ENCODE data around the gene SBF2. TPM values are rescaled to one million over a fixed set of nuclear protein-coding genes. Genes with fewer than 3 reads are reported as not detected.

The SBF2 gene
- total and polyA plus RNA-seq, 8 donors = 25.7 to 62.6 (median 57.0) TPM

DNA sequence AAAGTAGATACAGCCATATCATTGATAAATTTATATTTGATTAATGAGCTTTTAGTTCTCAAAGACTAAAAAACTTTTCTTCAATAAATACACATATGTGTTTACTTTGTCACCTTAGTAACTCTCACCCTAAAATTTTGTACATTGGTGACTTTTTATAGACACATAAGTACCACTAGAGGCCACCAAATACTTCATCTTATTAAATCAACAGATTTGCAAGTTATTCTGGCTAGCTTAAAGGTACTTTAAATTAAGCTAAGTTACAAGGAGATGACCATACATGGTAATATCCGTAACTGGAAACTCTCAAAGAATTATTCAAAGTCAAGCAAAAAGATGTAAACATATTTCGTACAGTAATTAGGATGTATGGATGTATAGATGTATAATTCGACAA is 112.2 kb downstream of the SBF2 start:
- peak in 1 of 4 donors; percentile 16 for DNase-seq
- TF ChIP-seq, protein P1, sequence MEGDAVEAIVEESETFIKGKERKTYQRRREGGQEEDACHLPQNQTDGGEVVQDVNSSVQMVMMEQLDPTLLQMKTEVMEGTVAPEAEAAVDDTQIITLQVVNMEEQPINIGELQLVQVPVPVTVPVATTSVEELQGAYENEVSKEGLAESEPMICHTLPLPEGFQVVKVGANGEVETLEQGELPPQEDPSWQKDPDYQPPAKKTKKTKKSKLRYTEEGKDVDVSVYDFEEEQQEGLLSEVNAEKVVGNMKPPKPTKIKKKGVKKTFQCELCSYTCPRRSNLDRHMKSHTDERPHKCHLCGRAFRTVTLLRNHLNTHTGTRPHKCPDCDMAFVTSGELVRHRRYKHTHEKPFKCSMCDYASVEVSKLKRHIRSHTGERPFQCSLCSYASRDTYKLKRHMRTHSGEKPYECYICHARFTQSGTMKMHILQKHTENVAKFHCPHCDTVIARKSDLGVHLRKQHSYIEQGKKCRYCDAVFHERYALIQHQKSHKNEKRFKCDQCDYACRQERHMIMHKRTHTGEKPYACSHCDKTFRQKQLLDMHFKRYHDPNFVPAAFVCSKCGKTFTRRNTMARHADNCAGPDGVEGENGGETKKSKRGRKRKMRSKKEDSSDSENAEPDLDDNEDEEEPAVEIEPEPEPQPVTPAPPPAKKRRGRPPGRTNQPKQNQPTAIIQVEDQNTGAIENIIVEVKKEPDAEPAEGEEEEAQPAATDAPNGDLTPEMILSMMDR (IDR thresholded peaks at IDR 0.05) = peak in 1 of 2 donors; percentile 13
- no peaks in the 10 kb centered on the region for H3K9me3 ChIP-seq
- H3K27me3 ChIP-seq = no peaks in the 10 kb centered on the region
- ATAC-seq = peak; percentile 52
- intact Hi-C loops (cut with DNase I) = no loop called here
- H3K4me3 ChIP-seq = no peak overlapping the region
- H3K36me3 ChIP-seq = no peaks in the 10 kb centered on the region
- H3K4me1 ChIP-seq = no peaks in the 10 kb centered on the region
- no peak overlapping the region for H3K27ac ChIP-seq

DNA sequence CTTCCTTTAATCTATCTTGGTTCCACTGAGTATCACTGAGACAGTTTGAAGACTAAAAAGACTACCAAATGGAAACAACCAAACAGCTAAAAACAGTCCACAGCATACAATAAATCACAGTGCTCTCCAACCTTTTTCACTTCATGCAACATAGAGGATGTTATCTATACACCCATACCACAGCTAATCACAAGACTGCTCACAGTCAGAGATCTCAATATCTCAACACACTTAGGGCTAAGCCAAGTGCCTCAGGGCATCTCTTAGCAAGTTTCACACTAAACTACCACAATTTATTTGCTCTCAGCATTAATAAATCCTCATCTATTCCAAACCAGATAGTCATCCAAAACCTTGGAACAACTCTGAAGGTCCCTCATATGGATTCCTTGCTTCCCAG is 129.4 kb downstream of the SBF2 start:
- DNase-seq = no peak
- H3K27me3 ChIP-seq = no peaks in the 10 kb centered on the region
- no peaks in the 10 kb centered on the region for H3K36me3 ChIP-seq
- intact Hi-C loops (cut with DNase I) = no loop called here
- TF ChIP-seq, protein P1 (IDR thresholded peaks at IDR 0.05) = no peak
- H3K9me3 ChIP-seq = no peaks in the 10 kb centered on the region
- H3K4me1 ChIP-seq = peaks cover 0 to 5% of the 10 kb centered on the region in 2 donors
- H3K27ac ChIP-seq = no peak overlapping the region
- no peak for ATAC-seq
- no peak overlapping the region for H3K4me3 ChIP-seq

DNA sequence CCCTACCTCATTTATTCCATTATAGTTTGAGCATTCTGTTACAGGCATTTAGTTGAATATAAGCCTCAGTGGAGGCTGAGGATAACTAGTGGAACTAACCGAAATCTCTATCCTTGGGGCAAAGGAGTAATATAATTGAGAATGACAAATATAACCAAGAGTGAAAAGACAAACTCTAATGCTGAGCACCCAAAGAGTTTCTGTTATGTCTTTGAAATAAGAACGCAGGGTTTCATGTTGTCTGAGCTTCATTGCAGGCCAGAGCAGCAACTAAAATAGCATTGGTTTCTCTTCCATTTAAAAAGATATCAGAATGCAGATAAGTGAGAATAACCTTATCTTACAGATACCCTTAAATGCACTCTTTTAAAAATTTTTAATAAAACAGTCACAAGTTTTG is 131.8 kb downstream of the SBF2 start:
- Histone ChIP-seq H3K27me3 (no peaks in the 10 kb centered on the region), H3K27ac (no peak overlapping the region), H3K9me3 (peaks cover 0 to 12% of the 10 kb centered on the region in 2 donors), H3K36me3 (no peaks in the 10 kb centered on the region), H3K4me3 (no peak overlapping the region), H3K4me1 (peaks cover 0 to 5% of the 10 kb centered on the region in 2 donors)
- ATAC-seq (no peak), DNase-seq (no peak)
- intact Hi-C loops (cut with DNase I) = no loop called here
- TF ChIP-seq, protein P1 (IDR thresholded peaks at IDR 0.05) = no peak

DNA sequence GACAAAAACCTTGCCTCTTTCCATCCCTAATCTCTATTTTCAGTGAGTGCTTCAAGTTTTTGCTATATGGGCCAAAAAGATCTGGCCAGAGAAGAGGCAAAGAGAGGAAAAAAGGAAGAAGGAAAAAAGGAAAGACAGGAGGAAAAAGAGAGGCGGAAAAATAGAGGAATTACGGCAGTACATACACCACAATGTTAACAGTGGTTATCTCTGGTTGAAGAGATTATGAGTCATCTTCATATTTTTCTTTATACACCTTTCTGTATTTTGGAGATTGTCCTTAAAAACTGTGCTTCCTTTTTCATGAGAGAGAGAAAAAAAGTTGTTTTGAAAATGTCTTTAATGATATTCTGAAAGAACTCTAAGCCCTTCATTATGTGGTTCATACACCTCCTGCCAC is 133.7 kb downstream of the SBF2 start:
- H3K9me3 ChIP-seq = peaks cover 0 to 13% of the 10 kb centered on the region in 2 donors
- no peaks in the 10 kb centered on the region for H3K27me3 ChIP-seq
- intact Hi-C loops (cut with DNase I) = no loop called here
- ATAC-seq = no peak
- H3K27ac ChIP-seq = no peak overlapping the region
- H3K4me1 ChIP-seq = peaks cover 0 to 5% of the 10 kb centered on the region in 2 donors
- no peaks in the 10 kb centered on the region for H3K36me3 ChIP-seq
- TF ChIP-seq, protein P1 (IDR thresholded peaks at IDR 0.05) = no peak
- no peak overlapping the region for H3K4me3 ChIP-seq
- no peak for DNase-seq

DNA sequence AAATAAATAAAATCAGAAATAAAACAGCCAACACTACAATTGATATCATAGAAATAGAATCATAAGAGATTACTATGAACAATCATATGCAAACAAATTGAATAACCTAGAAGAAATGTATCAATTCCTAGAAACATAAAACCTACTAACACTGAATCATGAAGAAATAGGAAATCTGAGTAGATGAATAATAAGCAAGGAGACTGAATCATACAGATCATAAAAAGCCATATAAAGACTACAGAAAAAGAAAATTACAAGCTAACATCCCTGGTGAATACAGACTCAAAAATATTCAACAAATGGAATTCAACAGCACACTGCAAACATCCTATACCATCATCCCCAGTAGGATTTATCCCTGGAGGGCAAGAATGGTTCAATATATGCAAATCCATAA is 135.6 kb downstream of the SBF2 start:
- DNase-seq = no peak
- peaks cover 0 to 13% of the 10 kb centered on the region in 2 donors for H3K9me3 ChIP-seq
- intact Hi-C loops (cut with DNase I) = no loop called here
- TF ChIP-seq, protein P1 (IDR thresholded peaks at IDR 0.05) = no peak
- peaks cover 0 to 5% of the 10 kb centered on the region in 2 donors for H3K4me1 ChIP-seq
- no peak overlapping the region for H3K27ac ChIP-seq
- H3K4me3 ChIP-seq = no peak overlapping the region
- ATAC-seq = no peak
- H3K36me3 ChIP-seq = no peaks in the 10 kb centered on the region
- no peaks in the 10 kb centered on the region for H3K27me3 ChIP-seq

Measured in left lung (tissue), 10 donors.